ENCODE results near the gene PHRF1.

DNA sequence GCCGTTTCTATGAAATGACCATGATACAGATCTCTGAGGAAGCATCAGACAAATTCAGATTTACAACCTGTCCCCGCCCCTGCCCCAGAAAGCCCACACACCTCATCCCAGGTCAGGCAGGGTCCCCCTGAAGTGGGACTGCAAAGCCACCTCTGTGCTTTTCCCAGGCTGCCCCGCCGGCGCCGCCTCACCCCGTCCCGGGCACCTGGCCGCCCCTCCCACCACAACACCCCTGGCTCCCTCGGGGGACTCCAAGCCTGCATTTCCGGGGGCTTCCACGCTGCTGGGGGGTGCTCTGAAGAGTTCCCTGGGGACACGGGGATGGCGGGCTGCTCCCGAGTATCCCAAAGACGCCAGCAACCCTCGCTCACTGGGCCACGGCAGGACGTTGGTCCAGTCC, 84.0 kb downstream of the PHRF1 start:
- TF ChIP-seq, protein P1, sequence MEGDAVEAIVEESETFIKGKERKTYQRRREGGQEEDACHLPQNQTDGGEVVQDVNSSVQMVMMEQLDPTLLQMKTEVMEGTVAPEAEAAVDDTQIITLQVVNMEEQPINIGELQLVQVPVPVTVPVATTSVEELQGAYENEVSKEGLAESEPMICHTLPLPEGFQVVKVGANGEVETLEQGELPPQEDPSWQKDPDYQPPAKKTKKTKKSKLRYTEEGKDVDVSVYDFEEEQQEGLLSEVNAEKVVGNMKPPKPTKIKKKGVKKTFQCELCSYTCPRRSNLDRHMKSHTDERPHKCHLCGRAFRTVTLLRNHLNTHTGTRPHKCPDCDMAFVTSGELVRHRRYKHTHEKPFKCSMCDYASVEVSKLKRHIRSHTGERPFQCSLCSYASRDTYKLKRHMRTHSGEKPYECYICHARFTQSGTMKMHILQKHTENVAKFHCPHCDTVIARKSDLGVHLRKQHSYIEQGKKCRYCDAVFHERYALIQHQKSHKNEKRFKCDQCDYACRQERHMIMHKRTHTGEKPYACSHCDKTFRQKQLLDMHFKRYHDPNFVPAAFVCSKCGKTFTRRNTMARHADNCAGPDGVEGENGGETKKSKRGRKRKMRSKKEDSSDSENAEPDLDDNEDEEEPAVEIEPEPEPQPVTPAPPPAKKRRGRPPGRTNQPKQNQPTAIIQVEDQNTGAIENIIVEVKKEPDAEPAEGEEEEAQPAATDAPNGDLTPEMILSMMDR (IDR thresholded peaks at IDR 0.05; ENCODE audit: extremely low read depth in 1 of 2, insufficient read depth in 1 of 2, low read depth in 1 of 2, low read length in 2 of 2): no peak
- TF ChIP-seq JUN (IDR thresholded peaks at IDR 0.05; ENCODE audit: borderline replicate concordance, insufficient read depth, insufficient read length, low read depth) (no peak), EZH2 (IDR thresholded peaks at IDR 0.05; ENCODE audit: borderline replicate concordance, low read depth, low read length, severe bottlenecking) (no peak), POLR2A (IDR thresholded peaks at IDR 0.05; ENCODE audit: low read depth, low read length) (no peak)
- TF ChIP-seq, protein P2, sequence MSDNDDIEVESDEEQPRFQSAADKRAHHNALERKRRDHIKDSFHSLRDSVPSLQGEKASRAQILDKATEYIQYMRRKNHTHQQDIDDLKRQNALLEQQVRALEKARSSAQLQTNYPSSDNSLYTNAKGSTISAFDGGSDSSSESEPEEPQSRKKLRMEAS (IDR thresholded peaks at IDR 0.05; ENCODE audit: insufficient read depth, insufficient read length): no peak
